ENCODE measurements around the gene FTO. TPM values are rescaled to one million over a fixed set of nuclear protein-coding genes. Genes with fewer than 3 reads are reported as not detected.

The FTO gene
- total RNA-seq, 4 donors from 2014 or later, result 29.0 to 64.1 (median 48.1) TPM

- H3K27me3 ChIP-seq, result no peaks in the 10 kb centered on the region
- no peak overlapping the region for H3K4me3 ChIP-seq
- no peak for DNase-seq
- 69 to 80% methylated on average over 9 of the region's 9 CpGs for WGBS, 2 donors
- peaks cover 17 to 92% (median 43%) of the 10 kb centered on the region in 3 donors for H3K4me1 ChIP-seq
- intact Hi-C loops (cut with DNase I), result loop anchor here (10.0 kb wide), 1 partner anchor 123 kb away; no protein-coding TSS in a partner anchor
- H3K27ac ChIP-seq, result no peak overlapping the region
- no peak for TF ChIP-seq POLR2A (IDR thresholded peaks at IDR 0.05)
- TF ChIP-seq, protein P1, sequence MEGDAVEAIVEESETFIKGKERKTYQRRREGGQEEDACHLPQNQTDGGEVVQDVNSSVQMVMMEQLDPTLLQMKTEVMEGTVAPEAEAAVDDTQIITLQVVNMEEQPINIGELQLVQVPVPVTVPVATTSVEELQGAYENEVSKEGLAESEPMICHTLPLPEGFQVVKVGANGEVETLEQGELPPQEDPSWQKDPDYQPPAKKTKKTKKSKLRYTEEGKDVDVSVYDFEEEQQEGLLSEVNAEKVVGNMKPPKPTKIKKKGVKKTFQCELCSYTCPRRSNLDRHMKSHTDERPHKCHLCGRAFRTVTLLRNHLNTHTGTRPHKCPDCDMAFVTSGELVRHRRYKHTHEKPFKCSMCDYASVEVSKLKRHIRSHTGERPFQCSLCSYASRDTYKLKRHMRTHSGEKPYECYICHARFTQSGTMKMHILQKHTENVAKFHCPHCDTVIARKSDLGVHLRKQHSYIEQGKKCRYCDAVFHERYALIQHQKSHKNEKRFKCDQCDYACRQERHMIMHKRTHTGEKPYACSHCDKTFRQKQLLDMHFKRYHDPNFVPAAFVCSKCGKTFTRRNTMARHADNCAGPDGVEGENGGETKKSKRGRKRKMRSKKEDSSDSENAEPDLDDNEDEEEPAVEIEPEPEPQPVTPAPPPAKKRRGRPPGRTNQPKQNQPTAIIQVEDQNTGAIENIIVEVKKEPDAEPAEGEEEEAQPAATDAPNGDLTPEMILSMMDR (IDR thresholded peaks at IDR 0.05), result no peak
- H3K9me3 ChIP-seq, result no peaks in the 10 kb centered on the region
- no peaks in the 10 kb centered on the region for H3K36me3 ChIP-seq
These were observed 67.9 kb downstream of the FTO start for GRCh38 chr16:53771655-53772497.

GRCh38 chr16:53773150-53773846, 69.3 kb downstream of the FTO start:
- DNase-seq, result no peak
- Histone ChIP-seq H3K27me3 (no peaks in the 10 kb centered on the region), H3K4me1 (peaks cover 15 to 93% (median 38%) of the 10 kb centered on the region in 3 donors), H3K36me3 (no peaks in the 10 kb centered on the region), H3K27ac (peak overlapping the region in 1 of 4 donors; percentile 6), H3K4me3 (no peak overlapping the region), H3K9me3 (no peaks in the 10 kb centered on the region)
- no peak for TF ChIP-seq POLR2A (IDR thresholded peaks at IDR 0.05)
- TF ChIP-seq, protein P1 (IDR thresholded peaks at IDR 0.05), result peak; percentile 18 to 67 (median 45)
- intact Hi-C loops (cut with DNase I), result loop anchor here (10.0 kb wide), 1 partner anchor 122 kb away; no protein-coding TSS in a partner anchor
- WGBS, 2 donors, result 47 to 50% methylated on average over 5 of the region's 5 CpGs

DNA sequence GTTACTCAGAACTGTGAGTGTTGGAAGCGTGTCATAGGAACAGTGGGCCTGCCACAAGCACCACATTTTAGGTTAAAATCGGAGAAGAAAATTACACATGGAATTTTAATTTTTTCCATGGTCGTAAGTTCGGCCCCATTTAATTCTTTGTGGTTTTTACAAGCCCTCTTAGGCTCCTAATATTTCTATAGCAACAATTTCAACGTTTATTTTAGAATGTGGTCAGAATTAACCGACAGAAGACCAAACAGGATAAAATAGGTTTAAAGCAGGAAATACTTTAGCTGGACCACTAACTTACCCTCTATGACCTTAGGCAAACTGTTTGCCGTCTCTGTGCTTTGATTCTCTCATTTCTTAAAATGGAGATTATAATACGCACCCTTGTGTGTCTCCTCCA, 69.9 kb downstream of the FTO start:
- H3K36me3 ChIP-seq, result no peaks in the 10 kb centered on the region
- no peaks in the 10 kb centered on the region for H3K9me3 ChIP-seq
- DNase-seq, result no peak
- peaks cover 12 to 91% (median 32%) of the 10 kb centered on the region in 3 donors for H3K4me1 ChIP-seq
- H3K4me3 ChIP-seq, result no peak overlapping the region
- intact Hi-C loops (cut with DNase I), result loop anchor here (10.0 kb wide), 1 partner anchor 121 kb away; no protein-coding TSS in a partner anchor
- no peak overlapping the region for H3K27ac ChIP-seq
- no peak for TF ChIP-seq POLR2A (IDR thresholded peaks at IDR 0.05)
- TF ChIP-seq, protein P1 (IDR thresholded peaks at IDR 0.05), result no peak
- 65 to 79% methylated on average over 8 of the region's 8 CpGs for WGBS, 2 donors
- H3K27me3 ChIP-seq, result no peaks in the 10 kb centered on the region

- Histone ChIP-seq H3K27me3 (no peaks in the 10 kb centered on the region), H3K9me3 (no peaks in the 10 kb centered on the region), H3K4me1 (peaks cover 17 to 91% (median 35%) of the 10 kb centered on the region in 3 donors), H3K36me3 (no peaks in the 10 kb centered on the region), H3K4me3 (no peak overlapping the region), H3K27ac (peak overlapping the region in 2 of 4 donors; percentile 42 to 46)
- TF ChIP-seq, protein P1 (IDR thresholded peaks at IDR 0.05), result no peak
- no peak for TF ChIP-seq POLR2A (IDR thresholded peaks at IDR 0.05)
- intact Hi-C loops (cut with DNase I), result loop anchor here (10.0 kb wide), 1 partner anchor 120 kb away; no protein-coding TSS in a partner anchor
- DNase-seq, result no peak
- WGBS, 2 donors, result 67 to 71% methylated on average over 2 of the region's 2 CpGs
These were observed 71.3 kb downstream of the FTO start for GRCh38 chr16:53775106-53775820.

Data from esophagus squamous epithelium (tissue), 5 donors.